ENCODE data around the gene MAN1B1. TPM values are rescaled to one million over a fixed set of nuclear protein-coding genes. Genes with fewer than 3 reads are reported as not detected.

Gene MAN1B1
- total and polyA plus RNA-seq, 2 donors (not counting 3 experiments of a cell fraction or from before 2014, with no cell fraction given) = 75.3 to 83.3 TPM

DNA sequence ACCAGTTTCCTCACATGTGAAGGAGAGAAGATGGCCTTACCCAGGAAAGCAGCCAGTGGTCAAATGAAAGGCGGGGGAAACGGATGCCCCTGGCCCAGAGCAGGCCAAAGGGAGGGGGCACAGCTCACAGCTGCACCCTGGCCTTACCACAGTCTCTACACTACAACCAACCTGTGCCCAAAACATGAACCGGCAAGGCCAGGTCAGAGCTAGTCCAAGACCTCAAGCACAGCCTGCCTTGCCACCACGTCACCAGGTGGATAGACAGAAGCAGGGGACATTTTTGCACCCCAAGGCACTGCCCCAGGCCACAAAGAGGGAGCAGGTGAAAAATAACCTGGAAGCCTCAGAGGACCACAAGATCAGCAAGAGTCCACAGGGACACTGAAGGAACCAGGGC, 56.7 kb downstream of the MAN1B1 start:
- dilution Hi-C loops (cut with MboI; ENCODE audit: extremely low pct_ligation_motif_present, low sequenced_read_pairs) = no loop called here
- Histone ChIP-seq H4K20me1 (replicated peaks; ENCODE audit: control insufficient read depth, extremely low read depth, insufficient read depth, low read length) (no peaks in the 10 kb centered on the region), H3K79me2 (ENCODE audit: control insufficient read depth, insufficient read depth, low read length) (no peaks in the 10 kb centered on the region), H3K27me3 (ENCODE audit: control insufficient read depth in 2 of 2, insufficient read depth in 2 of 2, low read length in 2 of 2) (peaks cover 19 to 20% of the 10 kb centered on the region in 2 experiments), H3K4me1 (ENCODE audit: control insufficient read depth, extremely low read depth, insufficient read depth, low read length) (no peaks in the 10 kb centered on the region), H3K4me3 (replicated peaks in 1 of 3; ENCODE audit: insufficient read depth in 1 of 3, low read depth in 1 of 3, low read length in 3 of 3) (no peak overlapping the region), H3K4me2 (ENCODE audit: insufficient read depth, low read length) (no peak overlapping the region), H3K9ac (replicated peaks; ENCODE audit: extremely low read depth, insufficient read depth, low read length) (no peak overlapping the region), H3K9me1 (replicated peaks; ENCODE audit: control insufficient read depth, extremely low read depth, insufficient read depth, low read length) (no peaks in the 10 kb centered on the region), H3K9me3 (replicated peaks; ENCODE audit: control insufficient read depth, insufficient read depth, low read length) (no peaks in the 10 kb centered on the region), H2AFZ (ENCODE audit: low read depth, low read length) (no peak overlapping the region), H3K36me3 (ENCODE audit: control insufficient read depth in 2 of 2, extremely low read depth in 1 of 2, insufficient read depth in 2 of 2, low read length in 2 of 2) (no peaks in the 10 kb centered on the region), H3K27ac (ENCODE audit: insufficient read depth, low read depth, low read length) (no peak overlapping the region)
- TF ChIP-seq, protein P1, sequence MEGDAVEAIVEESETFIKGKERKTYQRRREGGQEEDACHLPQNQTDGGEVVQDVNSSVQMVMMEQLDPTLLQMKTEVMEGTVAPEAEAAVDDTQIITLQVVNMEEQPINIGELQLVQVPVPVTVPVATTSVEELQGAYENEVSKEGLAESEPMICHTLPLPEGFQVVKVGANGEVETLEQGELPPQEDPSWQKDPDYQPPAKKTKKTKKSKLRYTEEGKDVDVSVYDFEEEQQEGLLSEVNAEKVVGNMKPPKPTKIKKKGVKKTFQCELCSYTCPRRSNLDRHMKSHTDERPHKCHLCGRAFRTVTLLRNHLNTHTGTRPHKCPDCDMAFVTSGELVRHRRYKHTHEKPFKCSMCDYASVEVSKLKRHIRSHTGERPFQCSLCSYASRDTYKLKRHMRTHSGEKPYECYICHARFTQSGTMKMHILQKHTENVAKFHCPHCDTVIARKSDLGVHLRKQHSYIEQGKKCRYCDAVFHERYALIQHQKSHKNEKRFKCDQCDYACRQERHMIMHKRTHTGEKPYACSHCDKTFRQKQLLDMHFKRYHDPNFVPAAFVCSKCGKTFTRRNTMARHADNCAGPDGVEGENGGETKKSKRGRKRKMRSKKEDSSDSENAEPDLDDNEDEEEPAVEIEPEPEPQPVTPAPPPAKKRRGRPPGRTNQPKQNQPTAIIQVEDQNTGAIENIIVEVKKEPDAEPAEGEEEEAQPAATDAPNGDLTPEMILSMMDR (IDR thresholded peaks at IDR 0.05; ENCODE audit: extremely low read depth in 1 of 2, insufficient read depth in 1 of 2, low read depth in 1 of 2, low read length in 2 of 2) = no peak
- DNase-seq (ENCODE audit: low read depth, low spot score) = no peak
- no peak for FAIRE-seq
- ChIA-PET CTCF (no interaction called here), POLR2A (no interaction called here)
- no TSS peak for BruUV-seq (replicated peaks)
- intact Hi-C loops (cut with micrococcal nuclease) = no loop called here

- Histone ChIP-seq H3K9me1 (replicated peaks; ENCODE audit: control insufficient read depth, extremely low read depth, insufficient read depth, low read length) (no peaks in the 10 kb centered on the region), H3K4me3 (replicated peaks in 1 of 3; ENCODE audit: insufficient read depth in 1 of 3, low read depth in 1 of 3, low read length in 3 of 3) (no peak overlapping the region), H3K9me3 (replicated peaks; ENCODE audit: control insufficient read depth, insufficient read depth, low read length) (no peaks in the 10 kb centered on the region), H3K27ac (ENCODE audit: insufficient read depth, low read depth, low read length) (no peak overlapping the region), H3K27me3 (ENCODE audit: control insufficient read depth in 2 of 2, insufficient read depth in 2 of 2, low read length in 2 of 2) (peaks cover 0 to 2% of the 10 kb centered on the region in 2 experiments), H3K4me2 (ENCODE audit: insufficient read depth, low read length) (no peak overlapping the region), H3K36me3 (ENCODE audit: control insufficient read depth in 2 of 2, extremely low read depth in 1 of 2, insufficient read depth in 2 of 2, low read length in 2 of 2) (no peaks in the 10 kb centered on the region), H3K4me1 (ENCODE audit: control insufficient read depth, extremely low read depth, insufficient read depth, low read length) (no peaks in the 10 kb centered on the region), H3K79me2 (ENCODE audit: control insufficient read depth, insufficient read depth, low read length) (no peaks in the 10 kb centered on the region), H2AFZ (ENCODE audit: low read depth, low read length) (no peak overlapping the region), H4K20me1 (replicated peaks; ENCODE audit: control insufficient read depth, extremely low read depth, insufficient read depth, low read length) (no peaks in the 10 kb centered on the region), H3K9ac (replicated peaks; ENCODE audit: extremely low read depth, insufficient read depth, low read length) (no peak overlapping the region)
- dilution Hi-C loops (cut with MboI; ENCODE audit: extremely low pct_ligation_motif_present, low sequenced_read_pairs) (no loop called here), intact Hi-C loops (cut with micrococcal nuclease) (no loop called here)
- TF ChIP-seq, protein P1 (IDR thresholded peaks at IDR 0.05; ENCODE audit: extremely low read depth in 1 of 2, insufficient read depth in 1 of 2, low read depth in 1 of 2, low read length in 2 of 2) = no peak
- no peak for TF ChIP-seq FOS (IDR thresholded peaks at IDR 0.05; ENCODE audit: borderline replicate concordance, insufficient read depth, low read length)
- TF ChIP-seq MYC (IDR thresholded peaks at IDR 0.05; ENCODE audit: low read depth, low read length) = no peak
- TF ChIP-seq EZH2 (IDR thresholded peaks at IDR 0.05; ENCODE audit: borderline replicate concordance, low read depth, low read length, severe bottlenecking) = no peak
- TF ChIP-seq POLR2A (IDR thresholded peaks at IDR 0.05; ENCODE audit: low read depth, low read length) = no peak
- TF ChIP-seq GATA2 (IDR thresholded peaks at IDR 0.05; ENCODE audit: insufficient read depth, insufficient read length, low read depth, low read length) = no peak
- no peak for TF ChIP-seq JUN (IDR thresholded peaks at IDR 0.05; ENCODE audit: borderline replicate concordance, insufficient read depth, insufficient read length, low read depth)
- no peak for TF ChIP-seq MAX (IDR thresholded peaks at IDR 0.05; ENCODE audit: insufficient read depth, insufficient read length)
- no peak for TF ChIP-seq POLR2AphosphoS5 (IDR thresholded peaks at IDR 0.05; ENCODE audit: insufficient read depth, low read depth, low read length)
- DNase-seq (ENCODE audit: low read depth, low spot score) = no peak
- ChIA-PET POLR2A (interaction anchor here (0.8 kb wide), 1 partner anchor 95 kb away, joined by 3 read pairs; the partner anchor contains the start of gene TUBB4B), CTCF (no interaction called here)
- no TSS peak for BruUV-seq (replicated peaks)
- FAIRE-seq = no peak
These were observed 59.1 kb downstream of the MAN1B1 start for GRCh38 chr9:137145731-137146526.

Data from endothelial cell of umbilical vein (primary cell).